Measurements from ENCODE around the gene GPR171. TPM values are rescaled to one million over a fixed set of nuclear protein-coding genes. Genes with fewer than 3 reads are reported as not detected.
"Not testable (repeated sequence)": the region's sequence is repeated elsewhere in the genome, so short reads cannot be mapped to it uniquely, and the experiment has no call there.

GPR171 gene, protein sequence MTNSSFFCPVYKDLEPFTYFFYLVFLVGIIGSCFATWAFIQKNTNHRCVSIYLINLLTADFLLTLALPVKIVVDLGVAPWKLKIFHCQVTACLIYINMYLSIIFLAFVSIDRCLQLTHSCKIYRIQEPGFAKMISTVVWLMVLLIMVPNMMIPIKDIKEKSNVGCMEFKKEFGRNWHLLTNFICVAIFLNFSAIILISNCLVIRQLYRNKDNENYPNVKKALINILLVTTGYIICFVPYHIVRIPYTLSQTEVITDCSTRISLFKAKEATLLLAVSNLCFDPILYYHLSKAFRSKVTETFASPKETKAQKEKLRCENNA
- 100 to 1,000 TPM in 1 of 2 experiments, 10 to 100 TPM in 1; 91.8 to 101 TPM for total RNA-seq

DNA sequence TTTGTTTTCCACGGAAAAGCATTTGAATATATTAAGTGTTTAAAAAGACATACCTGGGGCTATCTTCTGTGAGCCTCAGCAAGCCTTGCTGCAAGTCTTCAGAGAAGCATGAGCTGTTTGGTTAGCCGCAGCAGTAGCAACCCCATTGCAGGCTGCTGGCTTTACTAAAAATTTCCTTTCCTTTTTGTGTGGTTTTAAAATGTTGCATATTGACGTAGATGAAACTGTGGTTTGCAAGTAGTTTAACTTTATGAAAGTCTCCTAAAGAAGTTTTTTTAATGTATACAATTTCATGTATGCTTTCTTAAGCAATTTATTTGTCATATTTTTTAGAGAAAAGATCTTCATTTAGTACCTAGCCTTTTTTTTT lies at the start of gene GPR171:
Gene GPR171, minus strand, starts transcription at position 166 of the 370 bp plus-strand sequence. CDS start 3,830 bp downstream, outside the sequence.
- DNase-seq = peak; percentile 82
- Mint-ChIP-seq H3K4me1 (ENCODE audit: low read depth) (peaks cover 54% of the 10 kb centered on the region), H3K27me3 (no peaks in the 10 kb centered on the region), H3K4me3 (peak within 1 kb of the TSS; percentile 87), H3K27ac (peak within 1 kb of the TSS; percentile 96), H3K36me3 (ENCODE audit: low read depth) (peaks cover 52% of the 10 kb centered on the region), H3K9me3 (peaks cover 4% of the 10 kb centered on the region)
- POLR2A ChIA-PET = interaction anchor here (0.6 to 5.9 kb wide), 14 partner anchors 11 to 1067 kb away, joined by 3 to 86 read pairs (median 5); partner anchors contain the start of genes MBNL1, P2RY14 and SIAH2
- ATAC-seq = peak; percentile 64
- CTCF ChIA-PET = interaction anchor here (0.6 to 4.0 kb wide), 8 partner anchors 14 to 441 kb away, joined by 3 to 24 read pairs (median 4); no protein-coding TSS in a partner anchor
- intact Hi-C loops (cut with micrococcal nuclease) = loop anchor here (5.0 kb wide), 2 partner anchors 441 to 999 kb away; partner anchors contain the start of gene SIAH2
- TF ChIP-seq, protein P1, sequence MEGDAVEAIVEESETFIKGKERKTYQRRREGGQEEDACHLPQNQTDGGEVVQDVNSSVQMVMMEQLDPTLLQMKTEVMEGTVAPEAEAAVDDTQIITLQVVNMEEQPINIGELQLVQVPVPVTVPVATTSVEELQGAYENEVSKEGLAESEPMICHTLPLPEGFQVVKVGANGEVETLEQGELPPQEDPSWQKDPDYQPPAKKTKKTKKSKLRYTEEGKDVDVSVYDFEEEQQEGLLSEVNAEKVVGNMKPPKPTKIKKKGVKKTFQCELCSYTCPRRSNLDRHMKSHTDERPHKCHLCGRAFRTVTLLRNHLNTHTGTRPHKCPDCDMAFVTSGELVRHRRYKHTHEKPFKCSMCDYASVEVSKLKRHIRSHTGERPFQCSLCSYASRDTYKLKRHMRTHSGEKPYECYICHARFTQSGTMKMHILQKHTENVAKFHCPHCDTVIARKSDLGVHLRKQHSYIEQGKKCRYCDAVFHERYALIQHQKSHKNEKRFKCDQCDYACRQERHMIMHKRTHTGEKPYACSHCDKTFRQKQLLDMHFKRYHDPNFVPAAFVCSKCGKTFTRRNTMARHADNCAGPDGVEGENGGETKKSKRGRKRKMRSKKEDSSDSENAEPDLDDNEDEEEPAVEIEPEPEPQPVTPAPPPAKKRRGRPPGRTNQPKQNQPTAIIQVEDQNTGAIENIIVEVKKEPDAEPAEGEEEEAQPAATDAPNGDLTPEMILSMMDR (IDR thresholded peaks at IDR 0.05) = no peak

DNA sequence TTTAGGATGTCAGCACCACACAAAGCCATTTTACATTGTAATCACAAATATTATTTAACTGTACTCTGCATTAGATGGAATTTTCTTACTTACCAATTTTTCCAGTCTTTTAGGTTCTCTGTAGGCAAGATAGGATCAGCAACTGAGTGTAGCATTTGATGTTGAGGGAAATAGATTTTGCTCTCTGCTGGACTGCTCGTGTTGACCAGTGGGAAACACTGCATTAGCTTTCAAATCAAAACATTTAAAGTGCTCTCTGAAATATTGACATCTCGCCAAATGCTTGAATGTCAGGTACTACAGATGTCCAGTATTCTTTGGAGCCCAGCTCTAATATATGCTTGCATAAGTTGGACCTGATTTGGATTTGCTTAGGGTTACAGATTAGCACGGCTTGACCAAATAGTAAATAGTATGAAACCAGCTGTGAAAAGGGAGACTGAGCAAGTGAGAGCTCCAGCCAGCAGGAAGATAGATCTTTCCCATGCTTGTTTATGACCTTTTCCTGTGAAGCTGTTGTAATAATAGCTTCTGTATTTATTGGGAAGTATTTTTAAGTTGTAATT lies 45.8 kb upstream of the GPR171 start:
- Mint-ChIP-seq H3K4me3 (no peak overlapping the region), H3K36me3 (ENCODE audit: low read depth) (no peaks in the 10 kb centered on the region), H3K9me3 (no peaks in the 10 kb centered on the region), H3K27ac (no peak overlapping the region), H3K4me1 (ENCODE audit: low read depth) (no peaks in the 10 kb centered on the region), H3K27me3 (no peaks in the 10 kb centered on the region)
- intact Hi-C loops (cut with micrococcal nuclease) = no loop called here
- no peak for DNase-seq
- POLR2A ChIA-PET = no interaction called here
- TF ChIP-seq, protein P1 (IDR thresholded peaks at IDR 0.05) = no peak
- CTCF ChIA-PET = interaction anchor here (1.0 kb wide), 1 partner anchor 21 kb away, joined by 3 read pairs; no protein-coding TSS in a partner anchor
- no peak for ATAC-seq

DNA sequence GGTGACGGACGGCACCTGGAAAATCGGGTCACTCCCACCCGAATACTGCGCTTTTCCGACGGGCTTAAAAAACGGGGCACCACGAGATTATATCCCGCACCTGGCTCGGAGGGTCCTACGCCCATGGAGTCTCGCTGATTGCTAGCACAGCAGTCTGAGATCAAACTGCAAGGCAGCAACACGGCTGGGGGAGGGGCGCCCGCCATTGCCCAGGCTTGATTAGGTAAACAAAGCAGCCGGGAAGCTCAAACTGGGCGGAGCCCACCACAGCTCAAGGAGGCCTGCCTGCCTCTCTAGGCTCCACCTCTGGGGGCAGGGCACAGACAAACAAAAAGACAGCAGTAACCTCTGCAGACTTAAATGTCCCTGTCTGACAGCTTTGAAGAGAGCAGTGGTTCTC lies 39.0 kb upstream of the GPR171 start:
- DNase-seq; ATAC-seq; CTCF ChIA-PET; H3K4me1 Mint-ChIP-seq (ENCODE audit: low read depth); H3K27ac Mint-ChIP-seq; H3K27me3 Mint-ChIP-seq; H3K9me3 Mint-ChIP-seq; intact Hi-C loops (cut with micrococcal nuclease); POLR2A ChIA-PET; H3K4me3 Mint-ChIP-seq; H3K36me3 Mint-ChIP-seq (ENCODE audit: low read depth): not testable (repeated sequence)

DNA sequence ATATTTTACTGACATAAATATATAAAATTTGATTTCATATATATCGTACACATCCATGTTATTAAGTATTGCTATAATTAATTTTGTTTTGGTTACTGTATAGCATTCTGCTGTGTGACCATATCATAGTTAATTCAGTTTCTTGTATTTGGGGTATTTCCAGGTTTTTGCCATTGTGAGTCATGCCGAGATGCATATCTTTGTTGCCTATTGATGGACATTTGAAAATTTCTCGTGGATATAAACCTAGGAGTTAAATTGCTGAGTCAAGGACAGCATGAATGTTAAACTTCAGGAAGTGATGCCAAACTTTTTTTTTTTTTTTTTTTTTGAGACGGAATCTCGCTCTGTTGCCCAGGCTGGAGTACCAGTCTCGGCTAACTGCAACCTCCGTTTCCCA lies 33.7 kb upstream of the GPR171 start:
- no peaks in the 10 kb centered on the region for H3K27me3 Mint-ChIP-seq
- ATAC-seq = no peak
- H3K4me3 Mint-ChIP-seq = no peak overlapping the region
- H3K4me1 Mint-ChIP-seq (ENCODE audit: low read depth) = no peaks in the 10 kb centered on the region
- TF ChIP-seq, protein P1 (IDR thresholded peaks at IDR 0.05) = no peak
- no peaks in the 10 kb centered on the region for H3K9me3 Mint-ChIP-seq
- intact Hi-C loops (cut with micrococcal nuclease) = no loop called here
- no peaks in the 10 kb centered on the region for H3K36me3 Mint-ChIP-seq (ENCODE audit: low read depth)
- no peak for DNase-seq
- H3K27ac Mint-ChIP-seq = no peak overlapping the region
- ChIA-PET POLR2A (no interaction called here), CTCF (no interaction called here)

DNA sequence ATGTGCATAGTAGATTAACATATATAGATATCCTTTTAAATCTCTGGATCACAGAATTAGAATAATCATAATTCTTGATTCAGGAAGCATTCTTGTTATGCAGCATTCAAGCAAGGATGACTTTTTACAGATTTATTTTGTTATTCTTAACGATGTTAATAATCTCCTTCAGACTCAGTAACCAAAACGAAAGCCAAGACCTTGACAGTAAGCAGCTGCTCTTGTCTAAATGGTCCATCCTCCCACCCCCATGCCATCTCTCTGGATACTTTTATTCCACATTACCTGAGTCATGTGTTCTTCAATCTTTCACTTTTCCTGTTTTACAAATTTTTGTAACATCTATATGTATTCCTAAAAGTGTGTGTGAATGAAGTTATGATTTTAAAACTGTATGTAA lies 33.3 kb upstream of the GPR171 start:
- Mint-ChIP-seq H3K27me3 (no peaks in the 10 kb centered on the region), H3K36me3 (ENCODE audit: low read depth) (no peaks in the 10 kb centered on the region), H3K4me1 (ENCODE audit: low read depth) (peaks cover 4% of the 10 kb centered on the region), H3K9me3 (no peaks in the 10 kb centered on the region), H3K4me3 (no peak overlapping the region), H3K27ac (no peak overlapping the region)
- CTCF ChIA-PET = interaction anchor here (0.6 to 2.9 kb wide), 3 partner anchors 9 to 68 kb away, joined by 3 to 28 read pairs (median 5); no protein-coding TSS in a partner anchor
- DNase-seq (no peak), ATAC-seq (no peak)
- TF ChIP-seq, protein P1 (IDR thresholded peaks at IDR 0.05) = no peak
- intact Hi-C loops (cut with micrococcal nuclease) = no loop called here
- POLR2A ChIA-PET = interaction anchor here (1.1 kb wide), 1 partner anchor 47 kb away, joined by 3 read pairs; no protein-coding TSS in a partner anchor

Measured in activated CD8-positive, alpha-beta T cell treated with anti-CD3 and anti-CD28 coated beads for 36 hours (primary cell).